MM.1S (cell line): ENCODE data around the gene TIMM10.

ENCODE experiments used
- DNase-seq: peaks from one replicate; pipeline ENCODE4 v3.0.0-alpha.2; 2015
- H2AFZ ChIP-seq: fragments of 300-600 bp; sonication (generic); 2 replicates; pipeline ENCODE4 v1.6.0; 2016; ENCODE audit warnings: antibody characterized with exemption, low read length
- H3F3A ChIP-seq: fragments of 300-600 bp; sonication (generic); 2 replicates; pipeline ENCODE4 v1.6.1; 2016; ENCODE audit warnings: mild to moderate bottlenecking, antibody characterized with exemption, low read length, moderate library complexity, mixed read lengths; ENCODE audit not compliant: insufficient read depth
- H3K27ac ChIP-seq: fragments of 300-600 bp; sonication (generic); 2 replicates; pipeline ENCODE4 v1.5.1; 2016; ENCODE audit warnings: mild to moderate bottlenecking, low read length
- H3K27me3 ChIP-seq: fragments of 300-600 bp; sonication (generic); replicated peaks from 2 replicates; pipeline ENCODE4 v1.6.0; 2016; ENCODE audit warnings: low read length; ENCODE audit not compliant: insufficient read depth
- H3K36me3 ChIP-seq: fragments of 300-600 bp; sonication (generic); replicated peaks from 2 replicates; pipeline ENCODE4 v1.6.1; 2016; ENCODE audit warnings: mild to moderate bottlenecking, low read length, mixed read lengths; ENCODE audit not compliant: insufficient read depth
- H3K4me1 ChIP-seq: fragments of 300-600 bp; sonication (generic); 2 replicates; pipeline ENCODE4 v1.6.1; 2016; ENCODE audit warnings: low read length, mixed read lengths
- H3K4me2 ChIP-seq: fragments of 300-600 bp; sonication (generic); 2 replicates; pipeline ENCODE4 v1.6.0; 2016; ENCODE audit warnings: low read depth, low read length
- H3K4me3 ChIP-seq: fragments of 300-600 bp; sonication (generic); 2 replicates; pipeline ENCODE4 v1.5.1; 2016; ENCODE audit warnings: low read length, mixed read lengths
- H3K79me2 ChIP-seq: fragments of 300-600 bp; sonication (generic); 2 replicates; pipeline ENCODE4 v1.6.1; 2016; ENCODE audit warnings: mixed run types, low read length, mixed read lengths
- H3K9ac ChIP-seq: fragments of 300-600 bp; sonication (generic); 2 replicates; pipeline ENCODE4 v1.6.1; 2016; ENCODE audit warnings: low read length, mixed read lengths
- H3K9me2 ChIP-seq: fragments of 300-600 bp; sonication (generic); replicated peaks from 2 replicates; pipeline ENCODE4 v1.6.1; 2016; ENCODE audit warnings: mild to moderate bottlenecking, low read length, mixed read lengths; ENCODE audit not compliant: insufficient read depth
- H3K9me3 ChIP-seq: fragments of 300-600 bp; sonication (generic); replicated peaks from 2 replicates; pipeline ENCODE4 v1.6.1; 2016; ENCODE audit warnings: mild to moderate bottlenecking, low read length, mixed read lengths; ENCODE audit not compliant: insufficient read depth
- H4K20me1 ChIP-seq: fragments of 300-600 bp; sonication (generic); 2 replicates; pipeline ENCODE4 v1.6.1; 2016; ENCODE audit warnings: mild to moderate bottlenecking, low read length, moderate library complexity, mixed read lengths; ENCODE audit not compliant: insufficient read depth
- CTCF ChIP-seq: fragments of 300-600 bp; sonication (generic); IDR thresholded peaks from 2 replicates; pipeline ENCODE4 v1.5.1; 2016; ENCODE audit warnings: antibody characterized with exemption, low read length, mixed read lengths
- EZH2 ChIP-seq: fragments of 300-600 bp; sonication (generic); optimal IDR thresholded peaks from 2 replicates; pipeline ENCODE3; 2017; ENCODE audit warnings: low read depth, mild to moderate bottlenecking, antibody characterized with exemption, low read length, mixed read lengths
- EZH2phosphoT487 ChIP-seq: fragments of 300-600 bp; sonication (generic); IDR thresholded peaks from 2 replicates; pipeline ENCODE4 v1.6.1; 2018; ENCODE audit warnings: antibody characterized with exemption, low read length

The TIMM10 gene

GRCh38 chr11:57514538-57515331 lies 15.8 kb downstream of the TIMM10 start:
- no peaks in the 10 kb centered on the region for H3K9me3 ChIP-seq
- TF ChIP-seq EZH2phosphoT487: no peak
- TF ChIP-seq EZH2: no peak
- no peak for TF ChIP-seq CTCF
- DNase-seq: no peak
- no peaks in the 10 kb centered on the region for H3K9me2 ChIP-seq
- peak overlapping the region; percentile 99 for H2AFZ ChIP-seq
- H3K4me2 ChIP-seq: peak overlapping the region; percentile 95
- H3K79me2 ChIP-seq: no peaks in the 10 kb centered on the region
- H3K4me3 ChIP-seq: peak overlapping the region; percentile 79
- no peaks in the 10 kb centered on the region for H4K20me1 ChIP-seq
- no peaks in the 10 kb centered on the region for H3K27me3 ChIP-seq
- H3K4me1 ChIP-seq: no peaks in the 10 kb centered on the region
- H3K36me3 ChIP-seq: no peaks in the 10 kb centered on the region
- no peaks in the 10 kb centered on the region; the same call in 1 of the 2 replicates for H3F3A ChIP-seq
- no peak overlapping the region for H3K27ac ChIP-seq
- H3K9ac ChIP-seq: peak overlapping the region; percentile 39; the same call in 1 of the 2 replicates

DNA sequence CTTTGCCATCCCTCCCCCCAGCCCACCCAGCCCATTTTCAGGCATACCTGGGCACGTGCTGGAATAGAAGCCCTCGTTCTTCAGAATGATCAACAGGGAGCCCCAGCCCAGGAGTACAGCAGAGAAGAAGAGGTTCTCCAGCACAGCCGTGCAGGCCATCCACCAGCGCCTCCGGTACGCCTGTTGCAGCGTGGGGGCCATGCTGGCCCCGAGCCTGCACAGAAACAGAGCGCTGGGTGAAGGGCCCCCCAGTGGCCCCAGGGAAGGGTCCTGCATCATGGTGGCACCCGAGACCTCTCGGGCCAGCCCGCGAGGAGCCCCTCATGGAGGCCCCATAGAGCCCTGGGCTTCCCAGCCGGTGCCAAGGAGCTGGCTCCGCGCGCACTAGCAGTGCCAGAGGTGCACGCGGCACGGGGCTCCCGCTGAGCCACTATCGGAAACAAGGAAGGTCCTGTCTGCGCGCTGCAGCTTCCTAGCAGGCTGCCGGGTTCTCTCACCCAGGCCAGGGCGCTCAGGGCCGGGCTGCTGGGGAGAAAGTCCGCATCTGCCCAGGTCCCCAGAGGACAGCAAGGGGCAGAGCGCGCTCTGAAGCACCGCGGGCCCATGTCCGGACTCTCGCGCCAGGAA lies 16.5 kb downstream of the TIMM10 start:
- Histone ChIP-seq H3K79me2 (no peaks in the 10 kb centered on the region), H3K27me3 (no peaks in the 10 kb centered on the region), H3K4me3 (peak overlapping the region; percentile 79; the same call in 1 of the 2 replicates), H4K20me1 (no peaks in the 10 kb centered on the region), H3K4me2 (peak overlapping the region; percentile 95; the same call in 1 of the 2 replicates), H3K9me3 (no peaks in the 10 kb centered on the region), H3K36me3 (no peaks in the 10 kb centered on the region), H3K9ac (no peak overlapping the region), H3K9me2 (no peaks in the 10 kb centered on the region), H3K27ac (no peak overlapping the region), H2AFZ (peak overlapping the region; percentile 99), H3F3A (no peaks in the 10 kb centered on the region; the same call in 1 of the 2 replicates), H3K4me1 (no peaks in the 10 kb centered on the region)
- TF ChIP-seq CTCF: no peak
- TF ChIP-seq EZH2phosphoT487: no peak
- no peak for TF ChIP-seq EZH2
- no peak for DNase-seq

- Histone ChIP-seq H2AFZ (no peak overlapping the region), H3K79me2 (no peaks in the 10 kb centered on the region)
Measured at GRCh38 chr11:57513452-57513795, 17.1 kb downstream of the TIMM10 start.

More at GRCh38 chr11:57513452-57513795, 17.1 kb downstream of the TIMM10 start:
- Histone ChIP-seq H3K9me3 (no peaks in the 10 kb centered on the region), H3K4me3 (no peak overlapping the region), H3K36me3 (no peaks in the 10 kb centered on the region), H3K9ac (no peak overlapping the region), H3K9me2 (no peaks in the 10 kb centered on the region), H3F3A (no peaks in the 10 kb centered on the region; the same call in 1 of the 2 replicates), H3K27me3 (no peaks in the 10 kb centered on the region), H3K4me2 (no peak overlapping the region), H3K27ac (no peak overlapping the region), H4K20me1 (no peaks in the 10 kb centered on the region), H3K4me1 (no peaks in the 10 kb centered on the region)
- TF ChIP-seq EZH2: no peak
- no peak for TF ChIP-seq CTCF
- TF ChIP-seq EZH2phosphoT487: no peak
- no peak for DNase-seq
